Fibroblast of the aortic adventitia (primary cell): ENCODE measurements around the gene LPCAT3. TPM values are rescaled to one million over a fixed set of nuclear protein-coding genes. Genes with fewer than 3 reads are reported as not detected.

Experiments used
- DNase-seq: peaks from one replicate; pipeline ENCODE4 v3.0.0-alpha.2; 2010; ENCODE audit warnings: low read depth
- H3K4me3 ChIP-seq: 2 replicates; pipeline ENCODE4 v1.5.1; 2011; ENCODE audit warnings: low read depth, mild to moderate bottlenecking, control low read depth, low read length, moderate library complexity
- total RNA-seq: library from RNA; depleted of rRNA; stranded (reverse); fragments of >200 nt; gene quantifications from 2 replicates; pipeline ENCODE4 v1.2.3, GENCODE V29; 2012; ENCODE audit warnings: low replicate concordance
- TF ChIP-seq, protein P1 (sequence below): IDR thresholded peaks from 2 replicates; pipeline ENCODE4 v1.5.1; 2011; ENCODE audit warnings: mild to moderate bottlenecking, low read length, control low read depth, inconsistent platforms; ENCODE audit not compliant: insufficient read depth

Gene LPCAT3
- total RNA-seq, 1 donor: 10.6 TPM

DNA sequence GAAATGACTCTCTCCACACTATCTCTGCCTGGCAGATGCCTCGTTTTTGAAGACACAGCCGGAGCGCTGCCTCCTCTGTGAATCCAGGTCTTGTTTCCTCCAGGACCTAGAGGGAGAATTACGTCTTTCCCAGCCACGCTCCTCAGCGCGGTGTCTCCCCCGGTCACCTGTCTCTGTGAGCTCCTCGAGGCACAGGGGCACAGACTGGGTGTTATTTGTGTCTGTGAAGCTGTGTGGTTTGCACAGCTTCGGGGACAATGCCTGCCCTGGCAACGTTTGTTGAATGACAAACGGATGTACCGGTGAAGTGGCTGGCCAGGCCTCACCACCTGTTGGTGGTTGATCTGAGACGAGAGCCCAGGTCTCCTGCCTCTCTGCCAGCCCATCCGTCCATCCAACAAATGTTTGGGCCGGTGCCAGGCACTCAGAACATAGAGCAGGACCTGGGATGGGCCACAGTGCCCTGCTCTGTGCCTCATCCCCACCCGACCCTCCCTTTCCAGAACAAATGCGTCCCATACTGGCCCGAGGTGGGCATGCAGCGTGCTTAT is 61.0 kb downstream of the LPCAT3 start:
- TF ChIP-seq, protein P1, sequence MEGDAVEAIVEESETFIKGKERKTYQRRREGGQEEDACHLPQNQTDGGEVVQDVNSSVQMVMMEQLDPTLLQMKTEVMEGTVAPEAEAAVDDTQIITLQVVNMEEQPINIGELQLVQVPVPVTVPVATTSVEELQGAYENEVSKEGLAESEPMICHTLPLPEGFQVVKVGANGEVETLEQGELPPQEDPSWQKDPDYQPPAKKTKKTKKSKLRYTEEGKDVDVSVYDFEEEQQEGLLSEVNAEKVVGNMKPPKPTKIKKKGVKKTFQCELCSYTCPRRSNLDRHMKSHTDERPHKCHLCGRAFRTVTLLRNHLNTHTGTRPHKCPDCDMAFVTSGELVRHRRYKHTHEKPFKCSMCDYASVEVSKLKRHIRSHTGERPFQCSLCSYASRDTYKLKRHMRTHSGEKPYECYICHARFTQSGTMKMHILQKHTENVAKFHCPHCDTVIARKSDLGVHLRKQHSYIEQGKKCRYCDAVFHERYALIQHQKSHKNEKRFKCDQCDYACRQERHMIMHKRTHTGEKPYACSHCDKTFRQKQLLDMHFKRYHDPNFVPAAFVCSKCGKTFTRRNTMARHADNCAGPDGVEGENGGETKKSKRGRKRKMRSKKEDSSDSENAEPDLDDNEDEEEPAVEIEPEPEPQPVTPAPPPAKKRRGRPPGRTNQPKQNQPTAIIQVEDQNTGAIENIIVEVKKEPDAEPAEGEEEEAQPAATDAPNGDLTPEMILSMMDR: no peak
- H3K4me3 ChIP-seq: no peak overlapping the region
- DNase-seq: no peak

DNA sequence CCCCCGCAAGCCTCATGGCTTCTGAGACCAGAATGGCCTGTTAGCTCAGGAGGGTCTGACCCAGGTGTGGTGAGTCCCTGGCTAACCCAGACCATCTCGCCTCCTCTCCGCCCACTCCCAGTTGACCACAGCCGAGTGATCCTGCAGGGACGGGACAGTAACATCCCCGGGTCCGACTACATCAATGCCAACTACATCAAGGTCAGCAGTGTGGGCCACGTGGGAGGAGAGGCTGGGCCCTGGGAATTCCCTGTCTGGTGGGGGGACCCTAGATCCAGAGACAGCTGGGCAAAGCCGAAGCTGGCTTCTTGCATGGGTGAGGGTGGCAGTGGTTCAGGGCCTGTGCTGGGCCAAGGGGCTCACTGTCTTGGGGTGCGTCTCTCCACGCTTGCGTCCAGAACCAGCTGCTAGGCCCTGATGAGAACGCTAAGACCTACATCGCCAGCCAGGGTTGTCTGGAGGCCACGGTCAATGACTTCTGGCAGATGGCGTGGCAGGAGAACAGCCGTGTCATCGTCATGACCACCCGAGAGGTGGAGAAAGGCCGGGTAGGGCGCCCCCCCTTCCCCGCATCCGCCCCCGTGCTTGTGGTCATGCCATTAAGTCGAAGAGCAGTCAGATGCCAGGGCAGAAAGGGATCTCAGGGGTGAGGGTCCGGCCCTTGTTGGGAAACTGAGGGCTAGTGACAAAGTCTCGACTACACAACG is 62.1 kb downstream of the LPCAT3 start:
- no peak for DNase-seq
- no peak overlapping the region for H3K4me3 ChIP-seq
- TF ChIP-seq, protein P1: no peak

DNA sequence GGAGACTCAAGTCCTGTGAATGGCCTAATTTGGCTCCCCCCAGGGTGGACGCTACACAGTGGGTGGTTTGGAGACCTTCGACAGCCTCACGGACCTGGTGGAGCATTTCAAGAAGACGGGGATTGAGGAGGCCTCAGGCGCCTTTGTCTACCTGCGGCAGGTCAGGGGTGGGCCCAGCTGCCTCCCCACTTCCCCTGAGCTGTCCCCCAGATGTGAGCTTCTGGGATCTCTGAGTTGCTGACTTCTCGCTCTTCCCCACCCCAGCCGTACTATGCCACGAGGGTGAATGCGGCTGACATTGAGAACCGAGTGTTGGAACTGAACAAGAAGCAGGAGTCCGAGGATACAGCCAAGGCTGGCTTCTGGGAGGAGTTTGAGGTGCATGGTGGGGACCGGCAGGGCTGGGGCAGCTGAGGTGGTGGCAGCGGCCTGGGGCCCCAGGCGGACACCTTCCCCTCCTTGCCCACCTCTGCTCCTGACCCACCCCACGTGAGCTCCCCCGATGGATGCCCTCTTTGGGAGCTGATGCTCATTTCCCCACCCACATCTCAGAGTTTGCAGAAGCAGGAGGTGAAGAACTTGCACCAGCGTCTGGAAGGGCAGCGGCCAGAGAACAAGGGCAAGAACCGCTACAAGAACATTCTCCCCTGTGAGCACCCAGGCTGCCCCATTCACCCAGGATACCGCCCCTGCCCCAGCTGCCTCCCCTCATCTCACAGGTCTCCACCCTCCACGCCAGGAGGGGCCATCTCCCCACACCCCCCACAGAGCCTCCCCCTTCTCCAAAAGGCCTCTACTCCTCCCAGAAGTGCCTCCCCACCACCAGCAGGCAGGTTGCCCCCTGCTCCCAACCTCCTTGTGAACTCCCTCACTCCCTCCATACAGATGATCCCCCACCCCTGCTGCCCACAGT is 62.9 kb downstream of the LPCAT3 start:
- TF ChIP-seq, protein P1: no peak
- no peak overlapping the region for H3K4me3 ChIP-seq
- no peak for DNase-seq

DNA sequence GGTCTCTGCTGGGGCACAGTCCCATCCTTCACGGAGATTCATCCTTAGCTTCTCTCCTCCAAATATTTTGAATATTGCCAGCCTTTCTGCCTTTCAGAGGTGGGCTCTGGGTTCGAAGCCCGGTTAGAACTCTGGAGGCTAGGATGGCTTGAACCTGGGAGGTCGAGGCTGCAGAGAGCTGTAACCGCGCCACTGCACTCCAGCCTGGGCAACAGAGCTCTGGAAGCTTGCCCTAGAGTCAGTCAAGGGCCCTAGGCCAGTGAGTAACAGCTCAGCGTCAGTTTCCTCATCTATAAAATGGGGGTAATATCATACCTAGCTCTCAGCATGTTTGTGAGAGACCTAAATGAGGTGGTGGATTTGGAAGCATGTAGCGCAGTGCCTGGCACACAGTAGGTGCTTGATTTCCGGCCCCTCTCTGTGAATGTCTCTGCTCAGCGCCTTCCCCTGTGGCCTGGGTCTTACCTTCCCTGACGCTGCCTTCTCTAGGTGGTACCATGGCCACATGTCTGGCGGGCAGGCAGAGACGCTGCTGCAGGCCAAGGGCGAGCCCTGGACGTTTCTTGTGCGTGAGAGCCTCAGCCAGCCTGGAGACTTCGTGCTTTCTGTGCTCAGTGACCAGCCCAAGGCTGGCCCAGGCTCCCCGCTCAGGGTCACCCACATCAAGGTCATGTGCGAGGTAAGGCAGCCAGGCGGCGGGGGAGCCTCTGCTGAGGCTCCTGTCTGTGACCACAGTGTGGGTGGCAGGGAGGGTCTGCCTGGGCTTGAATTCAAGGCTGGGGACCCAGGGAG is 63.8 kb downstream of the LPCAT3 start:
- no peak overlapping the region for H3K4me3 ChIP-seq
- TF ChIP-seq, protein P1: no peak
- no peak for DNase-seq

DNA sequence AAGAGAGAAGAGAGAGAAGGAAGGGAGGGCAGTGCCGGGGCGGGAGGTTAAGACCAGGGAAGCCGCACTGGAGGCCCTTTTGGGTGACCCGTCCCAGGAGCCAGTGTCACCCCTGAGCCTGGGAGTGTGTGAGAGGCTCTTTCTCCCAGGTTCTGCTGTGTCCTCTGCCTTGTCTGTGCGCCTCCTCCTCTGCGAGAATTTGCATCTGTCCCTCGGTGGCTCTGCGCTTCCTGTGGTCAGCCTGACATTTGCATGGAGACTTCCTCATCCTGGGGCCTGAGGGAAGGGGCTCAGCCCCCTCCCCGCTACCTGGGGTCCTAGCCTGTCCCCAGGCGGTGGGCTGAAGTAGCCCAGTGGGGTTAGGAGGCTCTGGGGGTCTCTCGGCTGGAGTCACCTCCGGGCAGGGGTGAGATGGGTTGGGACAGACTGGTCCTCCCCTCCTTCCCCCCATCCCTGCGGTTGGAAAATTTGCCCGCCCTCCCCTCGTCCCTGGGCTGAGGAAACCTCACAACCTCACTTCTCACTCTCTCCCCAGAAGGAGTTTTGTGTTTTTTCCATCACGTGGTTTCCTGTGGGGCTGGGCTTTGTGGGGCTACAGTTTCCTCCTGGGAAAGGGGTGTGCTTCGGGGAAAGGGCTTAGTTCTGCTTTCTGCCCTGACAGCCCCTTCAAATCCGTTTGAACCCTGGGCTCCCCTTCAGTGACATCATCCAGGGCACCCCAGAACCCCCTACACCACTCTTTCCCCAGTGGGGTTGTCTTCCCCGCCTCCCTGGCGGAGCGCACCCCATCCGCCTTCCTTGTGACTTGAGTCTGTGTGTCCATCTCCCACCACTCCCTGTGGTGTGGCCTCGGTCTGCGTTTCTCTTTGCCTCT is 64.6 kb downstream of the LPCAT3 start:
- DNase-seq: no peak
- TF ChIP-seq, protein P1: no peak
- H3K4me3 ChIP-seq: no peak overlapping the region
